Left ventricle myocardium superior (tissue), 1 donor: ENCODE measurements around the gene GUK1. TPM values are rescaled to one million over a fixed set of nuclear protein-coding genes. Genes with fewer than 3 reads are reported as not detected.
"Not testable (repeated sequence)": the region's sequence is repeated elsewhere in the genome, so short reads cannot be mapped to it uniquely, and the experiment has no call there.

Experiments
- ATAC-seq: fragments of 200-7000 bp; cut with Tn5 transposase; one replicate; pipeline ENCODE4 v1.9.1; 2020; ENCODE audit warnings: mild to moderate bottlenecking, moderate library complexity
- DNase-seq: peaks from one replicate; pipeline ENCODE4 v3.0.0-alpha.2; 2020
- intact Hi-C: fragments of 100-400 bp; cut with micrococcal nuclease; formaldehyde crosslinking; loops from one replicate; pipeline ENCODE4 v1.11.0; 2022
- total RNA-seq: library from RNA; stranded (reverse); fragmentation: NEBNext Ultra II Directional; extraction: Animal tissue kit (Norgen Biotek cat#: 25700); gene quantifications from one replicate; pipeline ENCODE4 v1.2.1, GENCODE V29; 2021
- donor health status: DM: no; HTN: yes; CAD: no; lungs with severe emphysema.

The GUK1 gene
- total RNA-seq, 1 donor from 2014 or later: 175 TPM

DNA sequence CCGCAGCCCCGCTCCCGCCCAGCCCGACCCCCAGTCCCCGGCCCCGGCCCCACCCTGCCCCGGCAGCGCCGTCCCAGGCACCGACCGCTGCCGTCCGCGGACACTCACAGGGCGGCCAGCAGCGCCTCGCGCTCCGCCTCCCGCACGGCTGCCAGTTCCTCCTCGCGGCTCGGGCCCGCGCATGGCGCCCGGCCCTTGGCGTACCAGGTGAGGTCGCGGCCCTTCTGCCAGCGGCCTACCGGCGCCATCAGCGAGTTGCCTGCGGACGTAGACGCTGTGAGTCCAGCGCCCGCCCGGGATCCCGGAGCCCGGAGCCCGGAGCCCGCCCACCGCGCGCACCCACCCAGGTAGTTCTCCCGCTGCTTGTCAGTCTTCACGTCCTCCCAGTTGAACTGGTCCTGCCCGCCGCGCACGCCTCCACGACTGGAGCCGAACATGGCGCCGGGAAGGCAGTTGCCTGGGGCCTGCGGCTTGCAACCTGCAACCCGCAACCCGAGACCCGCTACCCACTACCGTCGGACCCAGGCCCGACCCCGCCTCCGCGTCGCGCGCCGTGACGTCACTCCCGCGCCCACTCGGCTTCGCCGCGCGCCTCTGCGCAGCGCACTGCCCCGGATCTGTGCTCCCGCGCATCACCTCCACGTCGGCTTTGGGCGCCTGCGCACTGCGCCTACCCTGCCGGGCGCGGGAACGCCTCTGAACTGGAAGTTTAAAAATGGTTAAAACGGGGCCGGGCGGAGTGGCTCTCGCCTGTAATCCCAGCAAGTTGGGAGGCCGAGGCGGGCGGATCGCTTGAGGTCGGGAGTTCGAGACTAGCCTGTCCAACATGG, 37.1 kb upstream of the GUK1 start, which contains the start of gene C1orf35:
Gene C1orf35 (minus strand): TSS at position 535 of the 830 bp plus-strand sequence. CDS start 98 bp downstream, at position 437.
- intact Hi-C loops: no loop called here
- ATAC-seq (peak; percentile 88), DNase-seq (peak; percentile 97)

DNA sequence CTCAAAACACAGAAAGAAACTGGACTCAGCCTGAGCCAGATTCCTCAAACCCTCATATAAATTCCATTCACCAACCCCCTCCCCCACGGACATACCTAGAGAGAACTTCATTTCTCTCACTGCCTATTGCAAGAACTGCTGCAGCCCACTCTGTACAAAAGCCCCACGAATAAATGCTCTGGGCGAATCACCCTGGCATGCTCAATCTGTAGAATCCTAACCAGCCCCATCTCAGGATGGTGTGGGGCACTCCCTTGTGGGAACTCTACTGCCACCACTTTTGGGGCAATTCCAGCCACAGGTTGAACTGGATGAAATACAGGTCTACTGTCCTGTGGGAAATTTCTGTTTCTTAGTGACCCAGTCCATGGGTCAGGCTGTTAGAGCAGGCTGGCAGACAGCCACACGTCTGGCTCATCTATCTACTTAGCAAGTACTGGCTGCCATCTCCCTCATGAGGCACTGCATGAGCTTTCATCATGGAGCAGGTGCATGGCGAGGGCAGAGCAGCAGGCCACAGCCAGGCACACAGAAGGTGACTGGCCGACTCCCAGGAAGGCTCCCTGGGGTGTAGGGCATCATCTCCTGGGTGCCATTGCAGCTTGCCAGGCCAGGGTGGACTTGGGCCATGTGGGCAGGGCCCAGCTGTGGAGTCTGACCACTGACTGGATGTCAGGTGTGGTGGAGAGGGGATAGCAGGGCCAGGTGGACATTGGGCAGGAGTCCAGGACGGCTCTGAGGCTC, 35.4 kb upstream of the GUK1 start:
- intact Hi-C loops: no loop called here
- no peak for DNase-seq
- ATAC-seq: no peak

DNA sequence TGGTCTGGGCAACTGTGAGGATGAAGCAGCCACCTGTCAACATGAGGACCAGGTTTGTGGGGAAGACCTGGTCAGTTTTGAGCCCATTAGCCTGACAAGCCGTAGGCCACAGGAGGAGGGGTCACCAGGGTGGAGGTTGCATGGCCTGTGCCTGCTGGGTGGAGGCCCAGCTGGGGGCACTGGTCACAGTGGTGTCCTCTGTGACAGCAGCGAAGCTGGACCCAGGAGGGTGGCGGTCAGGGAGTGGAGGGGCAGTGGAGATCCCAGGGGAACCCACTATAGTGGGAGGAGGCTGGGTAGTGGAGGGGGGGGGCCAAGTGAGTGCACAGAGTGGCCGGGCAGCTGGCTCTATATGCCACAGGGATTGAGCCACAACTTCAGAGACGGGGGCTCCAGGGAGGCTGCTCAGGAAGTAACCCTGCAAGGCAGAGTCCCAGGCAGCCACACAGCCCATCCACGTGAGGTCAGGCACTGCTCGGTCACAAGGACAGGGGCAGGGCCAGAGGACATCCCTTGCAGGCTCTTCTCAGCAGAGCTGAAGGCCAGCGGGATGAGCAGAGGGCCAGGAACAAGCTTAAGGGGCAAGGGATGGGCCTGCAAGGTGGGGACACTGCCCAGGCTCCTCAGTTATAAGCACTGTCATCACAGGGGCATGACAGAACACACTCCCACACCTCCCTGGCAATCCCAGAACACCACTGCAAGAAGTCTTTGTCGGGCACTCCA, 34.6 kb upstream of the GUK1 start:
- DNase-seq (no peak), ATAC-seq (no peak)
- intact Hi-C loops: no loop called here

DNA sequence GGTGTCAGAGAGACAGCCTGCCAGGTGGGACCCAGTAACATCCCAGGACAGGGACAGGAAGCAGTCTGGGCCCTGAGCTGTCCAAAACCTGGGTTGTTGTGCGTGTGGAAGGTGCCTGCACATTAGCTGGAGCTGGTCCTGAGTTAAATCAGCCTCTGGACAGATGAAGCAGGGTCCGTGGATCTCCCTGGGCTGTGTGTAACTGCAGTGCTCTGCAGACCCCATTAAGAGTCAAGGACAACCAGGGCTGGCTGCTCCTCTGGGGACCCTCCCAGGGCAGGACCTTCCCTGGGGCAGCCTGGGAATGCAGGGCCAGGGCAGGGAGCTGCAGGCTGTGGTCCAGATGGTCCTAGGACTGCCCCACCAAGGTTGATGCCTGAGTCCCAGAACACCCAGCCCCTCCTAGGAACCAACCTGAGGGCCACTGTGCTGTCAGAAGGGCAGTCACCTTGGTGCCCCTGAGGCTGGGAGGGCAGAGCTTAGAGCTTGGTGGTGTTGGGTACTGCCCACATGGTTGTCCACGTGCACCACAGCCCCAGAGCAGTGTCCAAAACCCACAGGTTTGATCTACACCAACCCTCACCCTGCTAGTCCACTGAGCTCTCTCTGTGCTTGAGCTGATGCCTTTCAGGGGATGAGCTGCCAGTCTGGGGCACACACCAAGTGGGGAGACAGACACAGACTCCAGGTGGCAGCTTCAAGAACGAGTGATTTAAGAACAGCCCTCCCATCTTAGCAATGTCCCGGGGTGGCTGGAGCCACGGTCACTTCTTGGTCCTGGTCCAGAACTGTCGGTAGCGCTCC, 33.9 kb upstream of the GUK1 start:
- intact Hi-C loops: no loop called here
- ATAC-seq: no peak
- no peak for DNase-seq

DNA sequence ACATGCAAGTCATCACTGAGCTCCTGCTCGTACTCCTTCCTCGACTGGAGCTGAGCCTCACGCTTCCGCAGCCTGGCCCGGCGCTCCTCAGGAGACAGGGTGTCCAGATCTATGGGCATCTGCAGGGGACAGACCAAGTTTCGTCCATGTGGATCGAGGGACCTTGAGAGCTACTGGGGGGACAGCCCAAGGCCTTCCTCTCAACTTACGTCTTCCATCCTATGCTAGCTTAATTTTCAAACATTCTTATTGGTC, 33.4 kb upstream of the GUK1 start:
- ATAC-seq (no peak), DNase-seq (no peak)
- intact Hi-C loops: no loop called here

DNA sequence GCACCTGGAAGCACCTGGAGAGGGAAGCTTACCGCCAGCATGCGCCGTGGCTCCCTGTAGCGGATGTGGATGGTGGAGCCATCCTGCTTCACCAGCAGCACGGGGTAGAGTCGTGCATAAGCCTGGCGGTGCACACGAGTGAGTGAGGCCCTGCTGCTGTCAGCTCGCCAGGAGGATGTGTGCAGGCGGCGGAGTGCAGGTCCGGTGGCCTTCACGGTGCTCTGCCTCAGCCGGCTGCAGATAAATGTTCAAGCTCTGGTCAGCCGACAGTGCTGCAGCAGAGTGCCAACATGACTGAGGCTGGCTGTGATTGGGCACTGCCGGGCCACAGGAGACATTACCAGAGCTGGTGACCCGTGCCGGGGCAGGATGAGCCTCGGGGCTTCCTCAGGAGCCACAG, 32.4 kb upstream of the GUK1 start:
- no peak for DNase-seq
- intact Hi-C loops: no loop called here

DNA sequence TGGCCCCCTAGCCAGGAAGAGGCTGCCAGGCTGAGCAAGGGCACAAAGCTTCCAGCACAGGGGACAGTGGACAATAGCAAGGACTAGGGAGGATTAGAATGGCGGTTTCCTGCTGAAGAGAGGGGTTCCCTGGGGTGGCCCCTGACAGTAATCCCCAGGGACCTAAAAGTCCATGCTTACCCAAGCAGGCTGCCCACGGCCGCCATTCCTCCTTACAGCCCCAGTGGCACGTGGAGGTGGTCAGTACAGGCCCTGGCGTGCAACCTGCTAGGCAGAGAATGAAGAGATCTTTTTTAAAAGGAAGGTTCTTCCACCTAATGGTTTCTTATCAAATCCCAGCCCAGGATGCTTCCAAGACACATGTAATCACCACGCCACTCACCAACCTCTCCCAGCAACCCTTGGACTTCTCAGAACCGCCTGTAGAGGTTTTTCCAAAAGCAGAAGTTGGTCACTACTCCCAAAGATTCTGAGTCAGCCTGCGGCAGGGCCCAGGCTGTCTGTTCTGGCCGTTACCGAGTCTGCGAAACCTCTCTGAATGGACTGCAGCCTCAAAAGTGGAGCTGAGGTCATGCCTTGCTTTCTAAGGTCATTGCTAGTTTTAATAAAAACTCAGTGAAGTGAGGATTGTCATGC, 31.9 kb upstream of the GUK1 start:
- intact Hi-C loops: no loop called here
- DNase-seq (no peak), ATAC-seq (no peak)

More for the DNA sequence above, 32.4 kb upstream of the GUK1 start:
- ATAC-seq: no peak

DNA sequence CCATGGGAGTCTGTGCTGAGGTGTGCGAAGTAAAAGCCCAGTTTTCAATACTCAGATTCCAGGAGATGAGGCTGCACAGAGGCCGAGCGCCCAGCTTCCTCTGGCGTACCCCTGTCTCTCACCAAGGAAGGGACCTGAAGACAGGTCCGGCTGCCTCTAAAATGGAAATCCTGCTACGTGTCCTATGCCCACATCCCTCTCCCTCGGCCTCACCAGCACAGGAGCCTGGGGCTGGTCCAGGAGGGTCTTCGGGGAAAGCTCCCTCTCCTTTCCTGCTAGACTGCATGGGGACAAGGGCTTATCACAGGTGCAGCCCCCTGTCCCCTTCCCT, 31.4 kb upstream of the GUK1 start:
- DNase-seq (no peak), ATAC-seq (no peak)
- intact Hi-C loops: no loop called here

DNA sequence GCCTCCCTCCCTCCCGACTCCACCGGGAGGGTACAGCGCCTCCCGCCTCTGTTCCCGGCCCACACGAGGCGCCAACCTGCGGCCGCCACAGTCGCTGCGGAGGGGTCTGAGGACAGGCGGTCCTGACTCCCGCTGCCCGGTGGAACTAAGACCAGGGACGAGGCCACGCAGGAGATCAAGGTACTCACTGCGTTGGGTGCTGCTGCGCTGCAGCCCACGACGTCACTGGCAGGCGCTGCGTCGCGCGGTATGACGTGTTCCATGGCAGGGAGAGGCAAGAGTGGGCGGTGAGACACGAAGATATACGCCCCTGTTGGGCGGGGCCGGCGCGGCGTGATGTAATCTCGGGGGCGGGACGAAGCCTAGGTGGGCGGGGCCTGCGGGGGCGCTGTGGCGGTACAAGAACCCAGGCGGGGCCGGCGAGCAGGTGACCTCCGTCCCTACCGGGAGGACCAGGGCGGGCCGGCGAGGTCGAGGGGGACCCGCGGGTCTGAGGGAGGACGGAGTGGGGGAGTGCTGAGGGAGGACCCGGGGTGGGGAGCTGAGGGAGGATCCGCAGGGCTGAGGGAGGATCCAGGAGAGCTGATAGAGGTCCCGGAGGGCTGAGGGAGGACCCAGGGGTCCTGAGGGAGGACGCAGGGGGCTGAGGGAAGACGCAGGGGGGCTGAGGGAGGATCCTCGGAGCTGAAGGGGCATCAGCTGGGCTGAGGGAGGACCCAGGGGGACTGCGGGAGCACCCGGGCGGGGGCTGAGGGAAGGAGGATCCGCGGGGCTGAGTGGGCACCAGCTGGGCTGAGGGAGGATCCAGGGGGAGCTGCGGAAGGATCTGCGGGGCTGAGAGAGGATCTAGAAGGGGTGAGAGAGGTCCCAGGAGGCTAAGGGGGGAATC, 30.8 kb upstream of the GUK1 start, which contains the start of gene MRPL55:
Gene MRPL55 (minus strand): TSS at position 227 of the 889 bp plus-strand sequence. CDS start 1,039 bp downstream, outside the sequence.
- intact Hi-C loops: no loop called here
- DNase-seq: peak; percentile 99
- ATAC-seq: peak; percentile 95

DNA sequence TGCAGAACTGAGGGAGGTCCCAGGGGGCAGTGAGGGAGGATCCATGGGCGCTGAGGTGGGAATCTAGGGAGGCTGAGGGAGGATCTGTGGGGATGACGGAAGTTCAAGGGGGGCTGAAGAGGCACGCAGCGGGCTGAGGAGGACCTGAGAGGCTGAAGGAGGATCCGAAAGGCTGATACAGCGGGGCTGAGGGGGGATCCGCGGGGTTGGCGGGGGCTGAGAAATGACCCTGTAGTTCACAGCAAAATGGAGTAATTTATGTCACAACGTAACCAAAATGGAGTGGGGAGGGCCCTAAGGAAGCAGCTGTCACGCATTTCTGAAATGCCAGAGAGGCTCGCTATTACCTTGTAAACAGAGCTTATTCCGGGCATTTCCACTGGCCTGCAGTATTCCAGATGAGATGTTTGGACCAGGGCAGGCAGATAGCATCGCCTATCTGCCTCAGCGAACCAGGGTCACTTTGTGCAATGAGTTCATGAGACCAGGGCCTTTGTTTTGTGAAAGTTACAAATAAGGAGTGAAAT, 30.1 kb upstream of the GUK1 start:
- DNase-seq (no peak), ATAC-seq (no peak)
- intact Hi-C loops: no loop called here

DNA sequence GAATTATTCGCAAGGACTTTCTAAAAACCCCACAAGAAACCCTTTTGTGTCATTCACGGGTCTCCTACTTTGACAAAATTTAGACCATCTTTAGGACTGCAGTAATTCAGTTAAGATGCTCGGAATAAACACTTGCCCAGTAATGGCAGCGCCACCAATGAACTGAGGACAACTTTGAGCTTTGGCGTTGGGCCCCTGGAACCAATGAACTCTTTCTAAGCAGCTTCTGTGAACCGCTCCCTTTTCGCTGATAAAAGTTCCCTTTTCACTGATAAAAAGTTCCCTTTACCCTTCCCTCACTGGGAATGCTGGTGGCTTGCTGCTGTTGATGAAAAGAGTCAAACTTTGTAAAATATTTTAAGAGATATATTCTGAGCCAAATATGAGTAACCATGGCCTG, 29.5 kb upstream of the GUK1 start:
- intact Hi-C loops: no loop called here
- no peak for DNase-seq

DNA sequence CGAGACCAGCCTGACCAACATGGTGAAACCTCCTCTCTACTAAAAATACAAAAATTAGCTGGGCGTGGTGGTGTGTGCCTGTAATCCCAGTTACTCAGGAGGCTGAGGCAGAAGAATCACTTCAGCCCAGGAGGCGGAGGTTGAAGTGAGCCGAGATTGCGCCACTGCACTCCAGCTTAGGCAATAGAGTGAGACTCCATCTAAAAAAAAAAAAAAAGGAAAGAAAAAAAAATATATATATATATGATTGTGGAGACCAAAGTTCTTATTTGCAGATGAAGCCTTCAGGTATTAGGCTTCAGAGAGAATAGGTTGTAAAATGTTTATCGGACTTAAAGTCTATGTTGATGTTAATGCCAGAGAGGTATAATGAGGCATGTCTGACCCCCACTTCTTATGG, 28.8 kb upstream of the GUK1 start:
- ATAC-seq, intact Hi-C loops, DNase-seq: not testable (repeated sequence)

More for the DNA sequence above, 29.5 kb upstream of the GUK1 start:
- no peak for ATAC-seq

DNA sequence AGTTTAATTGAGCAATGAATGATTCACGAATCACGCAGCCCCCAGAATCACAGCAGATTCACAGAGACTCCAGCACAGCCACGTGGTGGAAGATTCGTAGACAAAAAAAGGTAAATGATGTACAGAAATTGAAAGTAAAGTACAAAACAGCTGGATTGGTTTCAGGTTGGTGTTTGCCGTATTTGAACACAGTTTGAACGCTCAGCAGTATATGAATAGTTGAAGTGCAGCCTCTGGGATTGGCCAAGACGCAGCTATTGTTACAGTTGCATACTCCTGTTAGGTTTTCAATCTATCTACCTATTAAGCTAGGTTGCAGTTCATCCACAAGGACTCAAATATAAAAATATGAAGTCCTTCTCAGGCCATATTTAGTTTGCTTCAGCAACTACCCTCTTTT, 27.9 kb upstream of the GUK1 start:
- intact Hi-C loops: no loop called here
- DNase-seq: no peak
- ATAC-seq: no peak

DNA sequence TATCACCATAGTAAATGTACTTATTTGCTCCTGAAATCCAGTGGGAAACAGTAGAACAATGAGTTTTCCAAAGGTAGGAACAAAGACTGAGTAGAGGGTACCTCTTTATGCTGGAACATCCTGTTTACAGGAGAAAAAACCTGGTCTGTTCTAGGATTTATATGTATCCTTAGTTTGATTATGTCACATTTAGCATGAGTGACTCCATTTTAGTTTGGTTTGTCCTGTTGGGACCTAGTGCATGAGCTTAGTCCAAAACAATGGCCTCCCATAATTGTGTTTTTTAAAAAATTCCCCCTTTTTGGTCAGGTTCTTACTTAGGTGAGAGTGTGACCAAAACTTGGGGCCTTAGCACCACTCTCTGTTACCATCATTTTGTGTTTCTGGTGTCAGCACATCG, 27.5 kb upstream of the GUK1 start:
- ATAC-seq: no peak
- no peak for DNase-seq
- intact Hi-C loops: no loop called here

DNA sequence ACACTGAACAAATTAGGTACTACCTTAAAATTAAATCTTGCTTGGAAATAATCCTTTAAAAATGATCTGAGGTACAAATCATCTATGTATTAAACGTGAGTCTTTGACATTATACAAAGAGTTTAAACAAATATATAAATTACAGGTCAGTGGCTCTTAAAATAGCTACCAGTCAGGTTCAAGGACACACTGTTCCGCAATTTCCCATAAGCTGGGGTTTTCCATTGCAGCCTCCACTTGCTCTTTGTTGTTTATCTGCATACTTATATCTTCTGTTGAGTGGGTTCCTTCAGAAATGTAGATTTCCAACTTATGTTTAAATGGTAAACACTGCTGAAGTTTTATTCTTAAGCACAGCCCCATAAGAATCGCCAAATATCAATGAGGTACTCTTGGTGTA, 25.3 kb upstream of the GUK1 start:
- ATAC-seq (no peak), DNase-seq (no peak)
- intact Hi-C loops: no loop called here

DNA sequence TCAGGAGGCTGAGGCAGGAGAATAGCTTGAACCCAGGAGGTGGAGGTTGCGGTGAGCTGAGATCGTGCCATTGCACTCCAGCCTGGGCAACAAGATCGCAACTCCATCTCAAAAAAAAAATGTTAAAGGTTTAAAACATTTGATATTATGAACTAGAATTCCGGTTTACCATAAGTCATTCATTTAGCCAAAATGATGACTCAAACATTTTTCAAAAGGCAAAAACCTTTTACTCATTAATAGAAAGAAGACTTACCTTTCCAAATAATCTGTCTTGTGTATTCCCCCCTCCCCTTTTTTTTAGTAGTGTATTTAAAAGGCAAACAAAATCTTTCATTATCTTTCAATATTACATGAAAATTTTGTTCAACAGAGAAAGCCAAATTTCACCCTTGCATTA, 22.7 kb upstream of the GUK1 start:
- DNase-seq (no peak), ATAC-seq (no peak)
- intact Hi-C loops: no loop called here

DNA sequence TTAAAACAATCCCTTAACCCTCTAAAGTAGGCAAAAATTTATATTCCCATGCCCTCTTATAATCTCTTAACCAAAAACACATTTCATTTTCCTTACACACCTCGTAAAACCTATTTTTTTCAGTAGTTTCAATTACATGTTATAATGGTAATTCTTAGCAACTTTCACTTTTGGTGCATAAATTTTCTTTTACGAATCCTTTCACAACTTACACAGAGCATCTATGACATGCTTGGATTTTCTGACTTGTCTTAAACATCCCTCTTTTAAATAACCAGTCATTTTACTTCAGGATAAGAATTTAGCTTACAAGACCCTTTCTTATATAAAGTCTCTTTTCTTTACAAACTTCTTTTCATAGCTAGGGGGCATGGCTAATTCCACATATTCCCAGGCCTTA, 22.0 kb upstream of the GUK1 start:
- no peak for ATAC-seq
- intact Hi-C loops: no loop called here
- DNase-seq: no peak

DNA sequence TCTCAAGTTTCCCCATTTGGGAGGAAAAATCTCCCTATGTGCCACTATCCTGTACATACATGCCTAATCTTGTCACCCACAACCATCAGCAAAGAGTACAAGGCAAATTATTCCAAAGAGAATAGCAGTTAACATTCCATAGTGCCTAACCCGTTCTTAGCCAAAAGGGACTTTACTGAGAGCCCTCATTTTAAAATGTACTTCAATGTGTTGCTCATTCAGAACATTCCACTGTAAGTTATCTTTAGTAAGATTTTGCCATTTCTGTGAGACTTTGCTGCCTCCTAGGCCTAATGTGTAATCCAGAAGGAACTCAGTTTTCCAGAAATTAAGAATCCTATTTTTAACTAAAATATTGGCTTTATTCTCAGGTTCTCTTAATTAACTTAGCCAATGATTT, 19.7 kb upstream of the GUK1 start:
- intact Hi-C loops: no loop called here
- DNase-seq (no peak), ATAC-seq (no peak)
